HL-60/S4 treated with retinoic acid at 250 ng/mL for 4 days and 3 days (cell line): ENCODE measurements around the gene EIF4G2.
"Not testable (repeated sequence)": the region's sequence is repeated elsewhere in the genome, so short reads cannot be mapped to it uniquely, and the experiment has no call there.

Experiments used
- in situ Hi-C: fragments of 300-500 bp; cut with MboI; formaldehyde crosslinking; loops from 2 replicates; pipeline ENCODE4 v1.7.0; 2022; ENCODE audit warnings: low sequenced_read_pairs

Gene EIF4G2

DNA sequence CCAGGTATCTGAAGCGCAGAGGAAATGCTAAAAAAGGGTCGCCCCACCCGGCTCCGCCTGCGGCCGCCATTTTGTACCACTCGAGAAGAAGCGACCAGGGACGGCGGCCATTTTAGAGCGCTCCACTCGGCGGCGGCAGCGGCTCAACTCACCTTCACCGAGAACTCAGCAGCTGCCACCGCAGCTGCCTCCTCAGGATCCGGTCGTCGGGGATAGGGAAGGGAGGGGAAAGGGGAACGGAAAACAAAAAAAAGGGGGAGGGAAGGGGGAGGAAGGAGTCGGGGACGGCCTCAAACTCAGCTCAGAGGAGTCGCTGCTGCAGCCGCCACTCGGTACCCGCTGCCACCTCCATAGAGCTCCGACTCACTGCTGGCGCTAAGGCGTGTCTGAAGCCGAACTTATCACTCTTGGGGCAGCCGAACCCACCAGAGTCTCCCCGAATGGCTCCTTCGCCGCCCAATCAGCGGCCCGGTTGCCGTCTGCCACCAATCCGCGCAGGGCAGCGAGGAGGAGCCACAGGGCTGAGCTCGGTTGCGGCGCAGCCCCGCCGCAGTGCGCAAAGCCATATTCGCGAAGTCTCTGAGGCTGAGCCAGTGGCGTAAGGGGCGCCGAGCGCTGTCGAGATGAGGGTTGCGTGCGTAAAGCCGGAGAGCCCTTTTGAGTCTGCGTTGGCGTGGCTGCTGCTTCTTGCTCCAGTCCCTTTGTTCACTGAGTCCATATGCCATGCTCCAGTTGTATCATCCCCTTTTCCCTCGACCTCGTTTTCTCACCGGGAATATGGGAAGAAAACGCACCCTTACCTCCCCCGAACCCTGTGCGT lies at the start of gene EIF4G2:
TSS of gene EIF4G2 (minus strand) at position 374 of the 820 bp plus-strand sequence.
- in situ Hi-C loops, result no loop called here

DNA sequence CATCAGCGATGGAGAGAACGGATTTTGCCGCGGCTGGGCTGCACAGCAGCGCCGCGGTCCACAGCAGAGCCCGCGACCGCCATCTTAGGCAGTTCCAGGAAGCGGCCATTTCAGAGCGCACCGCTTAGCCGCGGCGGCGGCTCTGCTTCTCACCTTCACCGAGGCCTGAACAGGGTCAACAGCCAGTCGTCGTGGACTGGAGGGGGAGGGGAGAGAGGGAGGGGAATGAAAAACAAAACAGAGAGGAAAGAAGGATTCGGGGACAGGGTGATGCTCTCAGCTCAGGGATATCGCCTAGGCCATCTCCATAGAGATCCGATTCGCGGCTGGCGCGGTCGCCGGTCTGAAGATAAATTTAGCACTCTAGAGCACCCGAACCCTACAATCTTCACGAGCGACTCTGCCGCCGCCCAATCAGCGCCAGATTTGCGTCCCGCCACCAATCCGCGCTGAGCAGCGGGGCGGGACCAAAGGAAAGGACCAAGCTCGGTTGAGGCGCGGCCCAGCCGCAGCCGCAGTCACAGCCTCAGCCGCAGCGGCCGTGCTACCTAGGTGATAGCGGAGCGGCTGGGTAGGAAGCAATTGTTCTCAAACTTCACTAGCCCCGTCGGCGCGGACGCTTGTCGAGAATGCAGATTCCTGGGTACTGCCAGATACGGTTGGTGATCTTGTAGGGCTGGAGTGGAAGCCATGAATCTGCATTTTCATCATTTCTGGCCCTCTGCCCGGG lies 49.1 kb upstream of the EIF4G2 start, which contains the start of gene ZBED5:
TSS of gene ZBED5 (minus strand) at position 345 of the 730 bp plus-strand sequence. CDS start 3,108 bp downstream, outside the sequence.
- in situ Hi-C loops, result no loop called here

DNA sequence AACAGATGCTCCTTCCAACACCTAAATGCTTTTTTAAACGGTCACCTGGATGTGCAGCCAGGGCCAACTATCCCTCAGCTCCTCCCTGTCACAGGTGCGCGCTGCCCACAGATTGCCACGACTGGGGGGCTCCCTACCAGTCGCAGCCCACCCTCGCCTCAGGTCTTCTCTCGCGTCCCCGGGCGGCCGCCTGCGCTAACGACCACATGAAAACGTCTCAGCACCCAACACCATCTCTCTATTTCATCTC lies 48.7 kb upstream of the EIF4G2 start:
- in situ Hi-C loops, result no loop called here

GRCh38 chr11:10856689-10857458 lies 48.1 kb upstream of the EIF4G2 start:
- in situ Hi-C loops, result no loop called here

- in situ Hi-C loops, result no loop called here
Observed at GRCh38 chr11:10855295-10855694, 46.6 kb upstream of the EIF4G2 start.

- in situ Hi-C loops, result no loop called here
Observed at GRCh38 chr11:10847960-10848860, 39.5 kb upstream of the EIF4G2 start.

- in situ Hi-C loops, result no loop called here
Observed at GRCh38 chr11:10846660-10847059, 37.9 kb upstream of the EIF4G2 start.

DNA sequence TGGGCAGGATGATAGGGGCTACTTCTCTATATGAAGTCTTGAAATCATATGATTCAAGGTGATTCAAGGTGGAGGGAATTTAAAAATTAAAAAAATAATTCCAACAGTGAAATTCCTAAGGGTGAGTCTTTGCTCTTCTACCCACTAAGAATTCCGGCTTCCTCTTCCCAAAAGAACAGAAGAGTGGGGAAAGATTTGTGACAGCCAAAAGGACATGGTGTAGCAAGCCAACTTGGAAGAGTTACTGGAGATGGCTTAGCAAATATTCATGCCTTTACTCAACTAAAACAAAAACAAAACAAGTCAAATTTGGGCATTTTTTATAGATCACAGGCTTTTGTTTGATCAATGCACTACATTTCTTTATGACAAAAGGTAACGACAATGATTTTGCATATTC lies 36.9 kb upstream of the EIF4G2 start:
- in situ Hi-C loops, result no loop called here

- in situ Hi-C loops, result no loop called here
Observed at GRCh38 chr11:10844796-10845195, 36.1 kb upstream of the EIF4G2 start.

DNA sequence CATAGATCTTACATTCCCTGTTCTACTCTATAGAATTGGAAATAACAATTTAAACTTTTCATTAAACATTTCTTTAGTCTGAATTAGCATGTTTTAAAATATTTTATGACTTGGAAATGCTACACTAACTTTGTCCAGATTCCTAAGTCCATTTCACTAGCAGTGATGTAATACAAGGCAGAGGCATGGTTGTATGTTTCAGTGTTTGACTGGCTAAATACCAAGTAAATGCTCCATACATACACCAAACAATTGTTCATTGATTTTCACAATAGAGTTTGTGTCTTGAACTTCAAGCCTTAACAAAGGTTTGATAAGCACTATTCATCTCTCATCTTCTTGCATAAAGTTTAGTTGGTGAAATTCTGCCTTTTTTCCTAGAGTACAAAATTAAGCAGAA lies 35.6 kb upstream of the EIF4G2 start:
- in situ Hi-C loops, result no loop called here

DNA sequence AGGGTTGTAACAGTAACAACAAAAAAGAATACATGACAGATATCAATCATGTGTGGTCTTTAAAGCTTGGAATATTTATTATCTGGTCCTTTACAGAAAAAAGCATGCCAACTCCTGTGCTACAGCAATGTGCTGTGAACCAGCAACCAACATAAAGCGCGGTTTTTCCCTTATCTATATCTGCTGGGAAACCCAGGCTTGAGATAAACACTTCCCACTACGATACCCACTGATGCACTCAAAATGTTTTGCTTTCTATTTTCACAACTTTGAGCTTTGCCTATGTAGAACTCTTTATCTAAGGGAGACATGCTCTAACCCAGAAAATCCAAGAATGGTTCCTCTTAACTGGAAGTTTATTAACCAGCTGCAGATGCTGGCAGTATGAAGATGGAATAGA lies 30.2 kb upstream of the EIF4G2 start:
- in situ Hi-C loops, result no loop called here

- in situ Hi-C loops, result no loop called here
Observed at GRCh38 chr11:10838083-10838482, 29.4 kb upstream of the EIF4G2 start.

- in situ Hi-C loops, result not testable (repeated sequence)
Observed at GRCh38 chr11:10836884-10837283, 28.2 kb upstream of the EIF4G2 start.

DNA sequence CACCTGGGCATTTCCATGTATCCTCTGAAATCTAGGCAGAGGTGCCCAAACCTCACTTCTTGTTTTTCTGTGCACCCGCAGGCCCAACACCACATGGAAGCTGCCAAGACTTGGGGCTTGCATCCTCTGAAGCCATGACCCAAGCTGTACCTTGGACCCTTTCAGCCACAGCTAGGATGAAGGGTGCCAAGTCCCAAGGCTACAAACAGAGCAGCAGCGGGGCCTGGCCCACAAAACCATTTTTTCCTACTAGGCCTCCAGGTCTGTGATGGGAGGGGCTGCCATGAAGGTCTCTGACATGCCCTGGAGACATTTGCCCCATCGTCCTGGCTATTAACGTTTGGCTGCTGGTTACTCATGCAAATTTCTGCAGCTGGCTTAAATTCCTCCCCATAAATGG lies 20.4 kb upstream of the EIF4G2 start:
- in situ Hi-C loops, result no loop called here

DNA sequence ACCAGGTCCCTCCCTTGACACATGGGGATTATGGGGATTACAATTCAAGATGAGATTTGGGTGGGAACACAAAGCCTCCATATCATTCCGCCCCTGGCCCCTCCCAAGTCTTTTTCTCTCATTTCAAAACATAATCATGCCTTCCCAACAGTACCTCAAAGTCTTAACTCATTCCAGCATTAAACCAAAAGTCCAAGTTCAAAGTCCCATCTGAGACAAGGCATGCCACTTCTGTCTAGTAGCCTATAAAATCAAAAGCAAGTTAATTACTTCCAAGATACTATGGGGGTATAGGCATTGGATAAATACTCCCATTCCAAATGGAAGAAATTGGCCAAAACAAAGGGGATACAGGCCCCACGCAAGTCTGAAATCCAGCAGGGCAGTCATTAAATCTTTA lies 19.7 kb upstream of the EIF4G2 start:
- in situ Hi-C loops, result no loop called here

DNA sequence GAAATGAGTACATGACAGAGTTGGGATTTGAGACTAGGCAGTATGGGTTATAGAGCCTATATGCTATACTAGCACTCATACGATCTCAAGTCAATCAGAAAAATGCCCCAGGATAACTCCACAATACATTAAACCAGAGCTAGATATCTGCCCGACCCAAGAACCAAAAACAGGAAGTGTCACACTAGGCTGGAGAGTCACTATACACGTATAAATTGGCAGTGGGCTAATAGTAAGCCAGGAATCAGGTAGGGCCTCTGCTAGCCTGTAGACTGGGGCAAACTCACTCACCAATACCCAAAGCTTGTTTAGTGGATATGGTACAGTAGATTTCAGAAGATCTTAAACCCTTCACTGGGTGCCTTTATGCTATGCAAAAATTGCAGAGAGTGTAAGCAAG lies 16.2 kb upstream of the EIF4G2 start:
- in situ Hi-C loops, result no loop called here

GRCh38 chr11:10823152-10823579 lies 14.4 kb upstream of the EIF4G2 start:
- in situ Hi-C loops, result no loop called here

DNA sequence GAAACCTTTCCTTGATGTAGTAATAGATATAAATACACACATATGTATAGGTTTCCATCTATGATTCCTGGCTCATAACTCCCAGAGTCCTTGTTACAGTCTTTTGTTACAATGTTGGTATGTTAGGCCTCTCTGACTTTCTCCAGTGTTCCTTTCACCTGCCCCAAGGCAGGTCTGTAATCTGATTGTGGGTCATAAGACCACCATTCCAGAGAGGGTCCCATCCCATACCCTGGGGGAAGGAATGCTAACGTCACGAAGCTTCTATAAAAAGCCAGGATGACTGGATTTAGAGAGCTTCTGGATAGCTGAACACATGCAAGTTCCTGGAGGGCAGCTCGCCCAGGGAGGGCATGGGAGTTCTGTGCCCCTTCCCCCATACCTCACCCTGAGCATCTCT lies 13.8 kb upstream of the EIF4G2 start:
- in situ Hi-C loops, result not testable (repeated sequence)

- in situ Hi-C loops, result no loop called here
Observed at GRCh38 chr11:10818594-10818993, 9.9 kb upstream of the EIF4G2 start.

GRCh38 chr11:10813945-10814344 lies 5.2 kb upstream of the EIF4G2 start:
- in situ Hi-C loops, result no loop called here
